BJ (cell line): ENCODE data around the gene TNK2. TPM values are rescaled to one million over a fixed set of nuclear protein-coding genes. Genes with fewer than 3 reads are reported as not detected.

Source experiments
- CTCF ChIA-PET: fragments of 350-600 bp; formaldehyde crosslinking; extraction: SDS; loops from one replicate; lab custom pipeline; 2021; ENCODE audit warnings: antibody characterized with exemption, inconsistent platforms; lab: Yijun Ruan, JAX
- POLR2A ChIA-PET: fragments of 300-600 bp; sonication (Branson Sonifier 250); formaldehyde crosslinking; extraction: SDS; loops from one replicate; lab custom pipeline; 2021; ENCODE audit warnings: antibody characterized with exemption; lab: Charles Lee
- DNase-seq: peaks from one replicate; pipeline ENCODE4 v3.0.0-alpha.2; 2011; ENCODE audit warnings: low read depth
- H3K27me3 ChIP-seq: 2 replicates; pipeline ENCODE4 v1.6.0; 2011; ENCODE audit warnings: low read length; ENCODE audit not compliant: control insufficient read depth, insufficient read depth
- H3K36me3 ChIP-seq: 2 replicates; pipeline ENCODE4 v1.5.1; 2011; ENCODE audit warnings: low read length; ENCODE audit not compliant: control insufficient read depth, insufficient read depth
- H3K4me3 ChIP-seq: 2 replicates; pipeline ENCODE4 v1.5.1; 2011; ENCODE audit warnings: low read depth, mild to moderate bottlenecking, control low read depth, low read length
- CTCF ChIP-seq: IDR thresholded peaks from 2 replicates; pipeline ENCODE4 v1.5.1; 2011; ENCODE audit warnings: low read depth, mild to moderate bottlenecking, control low read depth, inconsistent platforms, low read length, moderate library complexity; ENCODE audit not compliant: insufficient read depth
- polyA plus RNA-seq: library from polyadenylated mRNA; depleted of rRNA; stranded (reverse); fragments of >200 nt; gene quantifications from 2 replicates; pipeline ENCODE4 v1.2.3, GENCODE V29; 2011

Gene TNK2
- polyA plus RNA-seq, 1 experiment: 6.3 TPM

- POLR2A ChIA-PET: no interaction called here
Measured at GRCh38 chr3:195910499-195910845, 2.1 kb upstream of the TNK2 start.

GRCh38 chr3:195909644-195910498, 1.5 kb upstream of the TNK2 start:
- H3K4me3 ChIP-seq: peak overlapping the region; percentile 59
- no peak for DNase-seq
- no peaks in the 10 kb centered on the region for H3K36me3 ChIP-seq
- ChIA-PET CTCF (interaction anchor here (1.0 to 4.0 kb wide), 2 partner anchors 15 to 50 kb away, joined by 3 to 32 read pairs; no protein-coding TSS in a partner anchor), POLR2A (no interaction called here)
- no peaks in the 10 kb centered on the region for H3K27me3 ChIP-seq
- TF ChIP-seq CTCF: no peak

More at GRCh38 chr3:195910499-195910845, 2.1 kb upstream of the TNK2 start:
- CTCF ChIA-PET: interaction anchor here (1.1 to 7.6 kb wide), 4 partner anchors 14 to 51 kb away, joined by 3 to 139 read pairs (median 18); no protein-coding TSS in a partner anchor
- H3K27me3 ChIP-seq: no peaks in the 10 kb centered on the region
- no peak overlapping the region for H3K4me3 ChIP-seq
- no peak for TF ChIP-seq CTCF
- DNase-seq: no peak
- H3K36me3 ChIP-seq: no peaks in the 10 kb centered on the region

- no peak for TF ChIP-seq CTCF
- Histone ChIP-seq H3K27me3 (no peaks in the 10 kb centered on the region), H3K4me3 (peak overlapping the region; percentile 59), H3K36me3 (no peaks in the 10 kb centered on the region)
- POLR2A ChIA-PET: no interaction called here
- no peak for DNase-seq
- CTCF ChIA-PET: interaction anchor here (1.0 to 4.0 kb wide), 6 partner anchors 11 to 50 kb away, joined by 3 to 32 read pairs (median 6); no protein-coding TSS in a partner anchor
Measured at GRCh38 chr3:195908694-195909581, 587 bp upstream of the TNK2 start.

- Histone ChIP-seq H3K36me3 (no peaks in the 10 kb centered on the region), H3K4me3 (no peak overlapping the region), H3K27me3 (no peaks in the 10 kb centered on the region)
- no peak for DNase-seq
- TF ChIP-seq CTCF: no peak
- ChIA-PET POLR2A (no interaction called here), CTCF (interaction anchor here (1.2 to 4.0 kb wide), 7 partner anchors 9 to 57 kb away, joined by 3 to 32 read pairs (median 6); no protein-coding TSS in a partner anchor)
Measured at GRCh38 chr3:195907684-195907933, 742 bp downstream of the TNK2 start.
